Vagina (tissue), 2 donors: Measurements from ENCODE around the gene HDDC3. TPM values are rescaled to one million over a fixed set of nuclear protein-coding genes. Genes with fewer than 3 reads are reported as not detected.

Experiments
- DNase-seq, 2 donors: peaks; one replicate each; pipeline ENCODE4 v3.0.0-alpha.2; 2017; ENCODE audit errors: extremely low spot score in 2 of 2
- H3K27ac ChIP-seq: fragments of 200-600 bp; sonication (generic); one replicate; pipeline ENCODE4 v1.5.1; 2019
- H3K27me3 ChIP-seq: fragments of 200-600 bp; sonication (generic); one replicate; pipeline ENCODE4 v1.5.1; 2019
- H3K36me3 ChIP-seq, 2 donors: fragments of 200-600 bp; sonication (generic); one replicate each; pipeline ENCODE4 v1.5.1; 2017 to 2019
- H3K4me1 ChIP-seq: fragments of 200-600 bp; sonication (generic); one replicate; pipeline ENCODE4 v1.5.1; 2019
- H3K4me3 ChIP-seq, 2 donors: fragments of 200-600 bp; sonication (generic); 1 replicate in 1 of 2; 2 replicates in 1 of 2; pipeline ENCODE4 v1.5.1; 2016 to 2019
- H3K9me3 ChIP-seq: fragments of 200-600 bp; sonication (generic); one replicate; pipeline ENCODE4 v1.5.1; 2019
- CTCF ChIP-seq, 3 experiments: fragments of 450-650 bp in 2 of 3; fragments of 200-600 bp in 1 of 3; sonication (generic) in 1 of 3; IDR thresholded peaks; one replicate each; pipeline ENCODE4 v1.5.1; 2017 to 2019; ENCODE audit warnings: antibody characterized with exemption in 3 of 3, mild to moderate bottlenecking in 2 of 3, moderate library complexity in 2 of 3
- POLR2A ChIP-seq, 2 donors: fragments of 450-650 bp; IDR thresholded peaks; one replicate each; pipeline ENCODE4 v1.6.1; 2017; ENCODE audit warnings: antibody characterized with exemption in 2 of 2, mild to moderate bottlenecking in 2 of 2, moderate library complexity in 2 of 2
- POLR2AphosphoS5 ChIP-seq, 2 donors: sonication (generic); formaldehyde crosslinking; IDR thresholded peaks; one replicate each; pipeline ENCODE4 v1.9.0; 2017; ENCODE audit warnings: antibody characterized with exemption in 2 of 2, mild to moderate bottlenecking in 2 of 2, low read depth in 1 of 2; ENCODE audit not compliant: insufficient read depth in 1 of 2
- intact Hi-C: fragments of 100-400 bp; cut with DNase I; formaldehyde crosslinking; loops from one replicate; pipeline ENCODE4 v1.15.1; 2023
- total RNA-seq: library from RNA; depleted of rRNA; stranded (reverse); fragments of >200 nt; gene quantifications from one replicate; pipeline ENCODE4 v1.2.3, GENCODE V29; 2016

The HDDC3 gene
- total RNA-seq, 1 donor from 2014 or later = 7.9 TPM

GRCh38 chr15:90891346-90891949 is 40.9 kb downstream of the HDDC3 start:
- Histone ChIP-seq H3K36me3 (peaks cover 0 to 60% of the 10 kb centered on the region in 2 donors), H3K4me1 (peaks cover 5% of the 10 kb centered on the region), H3K27ac (no peak overlapping the region), H3K4me3 (no peak overlapping the region), H3K9me3 (no peaks in the 10 kb centered on the region), H3K27me3 (no peaks in the 10 kb centered on the region)
- intact Hi-C loops = no loop called here
- TF ChIP-seq POLR2A (IDR thresholded peaks at IDR 0.05) (no peak), CTCF (IDR thresholded peaks at IDR 0.05) (no peak), POLR2AphosphoS5 (IDR thresholded peaks at IDR 0.05; ENCODE audit: insufficient read depth in 1 of 2, low read depth in 1 of 2) (no peak)
- no peak for DNase-seq

GRCh38 chr15:90890839-90891238 is 41.5 kb downstream of the HDDC3 start:
- Histone ChIP-seq H3K36me3 (peaks cover 0 to 60% of the 10 kb centered on the region in 2 donors), H3K9me3 (no peaks in the 10 kb centered on the region), H3K27ac (no peak overlapping the region), H3K4me1 (peaks cover 11% of the 10 kb centered on the region), H3K27me3 (no peaks in the 10 kb centered on the region), H3K4me3 (no peak overlapping the region)
- DNase-seq = no peak
- intact Hi-C loops = no loop called here
- no peak for TF ChIP-seq CTCF (IDR thresholded peaks at IDR 0.05)
- TF ChIP-seq POLR2A (IDR thresholded peaks at IDR 0.05) = no peak
- no peak for TF ChIP-seq POLR2AphosphoS5 (IDR thresholded peaks at IDR 0.05; ENCODE audit: insufficient read depth in 1 of 2, low read depth in 1 of 2)

- Histone ChIP-seq H3K36me3 (peaks cover 0 to 52% of the 10 kb centered on the region in 2 donors), H3K27me3 (no peaks in the 10 kb centered on the region), H3K4me1 (peaks cover 21% of the 10 kb centered on the region), H3K4me3 (no peak overlapping the region), H3K9me3 (no peaks in the 10 kb centered on the region), H3K27ac (no peak overlapping the region)
- intact Hi-C loops = loop anchor here (10.0 kb wide), 1 partner anchor 175 kb away; the partner anchor contains the start of gene BLM
- DNase-seq = no peak
- TF ChIP-seq CTCF (IDR thresholded peaks at IDR 0.05) (no peak), POLR2AphosphoS5 (IDR thresholded peaks at IDR 0.05; ENCODE audit: insufficient read depth in 1 of 2, low read depth in 1 of 2) (no peak), POLR2A (IDR thresholded peaks at IDR 0.05) (no peak)
These were observed 42.5 kb downstream of the HDDC3 start for GRCh38 chr15:90889736-90890456.

- intact Hi-C loops = loop anchor here (10.0 kb wide), 1 partner anchor 175 kb away; the partner anchor contains the start of gene BLM
- no peak for TF ChIP-seq POLR2A (IDR thresholded peaks at IDR 0.05)
These were observed 43.0 kb downstream of the HDDC3 start for GRCh38 chr15:90889313-90889730.

GRCh38 chr15:90887037-90887481 is 45.3 kb downstream of the HDDC3 start:
- intact Hi-C loops = loop anchor here (10.0 kb wide), 1 partner anchor 172 kb away; the partner anchor contains the start of gene BLM
- peaks cover 36% of the 10 kb centered on the region for H3K4me1 ChIP-seq
- no peak for TF ChIP-seq POLR2AphosphoS5 (IDR thresholded peaks at IDR 0.05; ENCODE audit: insufficient read depth in 1 of 2, low read depth in 1 of 2)
- TF ChIP-seq CTCF (IDR thresholded peaks at IDR 0.05) = no peak
- TF ChIP-seq POLR2A (IDR thresholded peaks at IDR 0.05) = no peak
- DNase-seq = no peak
- peaks cover 0 to 32% of the 10 kb centered on the region in 2 donors for H3K36me3 ChIP-seq
- no peak overlapping the region for H3K4me3 ChIP-seq
- H3K9me3 ChIP-seq = no peaks in the 10 kb centered on the region
- no peaks in the 10 kb centered on the region for H3K27me3 ChIP-seq
- peak overlapping the region; percentile 97 for H3K27ac ChIP-seq

More at GRCh38 chr15:90889313-90889730, 43.0 kb downstream of the HDDC3 start:
- H3K27ac ChIP-seq = no peak overlapping the region
- peaks cover 0 to 52% of the 10 kb centered on the region in 2 donors for H3K36me3 ChIP-seq
- DNase-seq = no peak
- no peaks in the 10 kb centered on the region for H3K27me3 ChIP-seq
- H3K9me3 ChIP-seq = no peaks in the 10 kb centered on the region
- peaks cover 26% of the 10 kb centered on the region for H3K4me1 ChIP-seq
- no peak overlapping the region for H3K4me3 ChIP-seq
